ENCODE results near the gene EDN3.

GRCh38 chr20:59326188-59326587 is 25.8 kb downstream of the EDN3 start:
- TF ChIP-seq CTCF (IDR thresholded peaks at IDR 0.05) (no peak), POLR2A (IDR thresholded peaks at IDR 0.05) (no peak)
